HL-60 (cell line): ENCODE results near the gene SLC17A9.

ENCODE experiments used
- REST ChIP-seq: IDR thresholded peaks from 2 replicates; pipeline ENCODE4 v1.6.1; 2012; ENCODE audit warnings: low read depth; ENCODE audit not compliant: insufficient replicate concordance
- SPI1 ChIP-seq: IDR thresholded peaks from 2 replicates; pipeline ENCODE4 v1.6.1; 2012; ENCODE audit warnings: low read depth, mild to moderate bottlenecking, borderline replicate concordance
- TF ChIP-seq, protein P1 (sequence below): IDR thresholded peaks from one replicate; pipeline ENCODE4 v1.5.1; 2011; ENCODE audit warnings: low read length, control low read depth, inconsistent platforms; ENCODE audit not compliant: insufficient read depth

DNA sequence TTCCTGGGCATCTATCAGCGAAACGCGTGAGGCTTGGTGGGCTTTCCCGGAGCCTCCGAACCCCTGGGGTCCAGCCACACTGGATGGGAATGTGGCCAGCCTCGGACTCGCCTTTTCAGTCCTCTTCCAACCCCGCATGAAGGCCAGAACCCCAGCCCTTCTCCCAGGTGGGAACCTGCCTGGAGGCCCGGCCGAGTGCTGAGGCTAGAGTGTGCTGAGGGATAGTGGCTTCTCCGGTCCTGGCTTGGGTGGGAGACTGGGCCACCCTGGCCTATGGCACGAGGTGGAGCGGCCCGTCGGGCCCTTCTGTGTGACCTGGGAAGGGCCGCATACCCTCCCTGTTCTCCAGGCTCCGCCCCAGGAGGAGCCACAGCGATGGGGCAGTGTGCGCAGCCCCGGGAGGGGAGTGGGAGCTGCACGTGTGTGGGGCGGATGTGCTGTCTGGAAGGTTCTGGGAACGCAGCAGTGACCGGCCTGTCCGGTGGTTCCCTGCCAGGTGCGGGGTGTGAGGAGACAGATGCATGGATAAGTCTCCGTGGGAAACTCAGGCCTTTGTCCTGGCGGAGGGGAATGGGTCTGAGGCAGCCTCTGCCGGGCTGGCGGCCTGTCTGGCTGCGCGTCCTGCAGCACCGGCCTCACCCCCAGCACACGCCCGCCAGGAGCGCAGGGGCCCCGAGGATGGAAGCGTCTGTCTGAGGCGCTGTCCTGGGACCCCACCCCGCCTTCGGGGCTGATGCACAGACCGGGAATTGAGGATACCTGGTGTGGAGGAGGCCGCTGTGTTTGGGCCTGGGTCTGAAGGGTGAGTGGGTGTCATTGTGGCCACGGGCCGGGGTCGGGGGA lies 55.4 kb downstream of the SLC17A9 start:
- TF ChIP-seq REST (no peak), SPI1 (no peak)
- TF ChIP-seq, protein P1, sequence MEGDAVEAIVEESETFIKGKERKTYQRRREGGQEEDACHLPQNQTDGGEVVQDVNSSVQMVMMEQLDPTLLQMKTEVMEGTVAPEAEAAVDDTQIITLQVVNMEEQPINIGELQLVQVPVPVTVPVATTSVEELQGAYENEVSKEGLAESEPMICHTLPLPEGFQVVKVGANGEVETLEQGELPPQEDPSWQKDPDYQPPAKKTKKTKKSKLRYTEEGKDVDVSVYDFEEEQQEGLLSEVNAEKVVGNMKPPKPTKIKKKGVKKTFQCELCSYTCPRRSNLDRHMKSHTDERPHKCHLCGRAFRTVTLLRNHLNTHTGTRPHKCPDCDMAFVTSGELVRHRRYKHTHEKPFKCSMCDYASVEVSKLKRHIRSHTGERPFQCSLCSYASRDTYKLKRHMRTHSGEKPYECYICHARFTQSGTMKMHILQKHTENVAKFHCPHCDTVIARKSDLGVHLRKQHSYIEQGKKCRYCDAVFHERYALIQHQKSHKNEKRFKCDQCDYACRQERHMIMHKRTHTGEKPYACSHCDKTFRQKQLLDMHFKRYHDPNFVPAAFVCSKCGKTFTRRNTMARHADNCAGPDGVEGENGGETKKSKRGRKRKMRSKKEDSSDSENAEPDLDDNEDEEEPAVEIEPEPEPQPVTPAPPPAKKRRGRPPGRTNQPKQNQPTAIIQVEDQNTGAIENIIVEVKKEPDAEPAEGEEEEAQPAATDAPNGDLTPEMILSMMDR, result no peak
